ENCODE data around the gene HHAT.

The HHAT gene

GRCh38 chr1:210362526-210362925 is 33.8 kb downstream of the HHAT start:
- TF ChIP-seq CTCF (IDR thresholded peaks at IDR 0.05; ENCODE audit: insufficient read depth, low read depth, low read length, missing control alignments), result no peak
- no peak for DNase-seq (ENCODE audit: low read depth)
- H3K4me3 ChIP-seq (ENCODE audit: low read depth, low read length), result no peak overlapping the region

GRCh38 chr1:210363119-210363518 is 34.4 kb downstream of the HHAT start:
- H3K4me3 ChIP-seq (ENCODE audit: low read depth, low read length), result no peak overlapping the region
- TF ChIP-seq CTCF (IDR thresholded peaks at IDR 0.05; ENCODE audit: insufficient read depth, low read depth, low read length, missing control alignments), result no peak
- DNase-seq (ENCODE audit: low read depth), result no peak

- DNase-seq (ENCODE audit: low read depth), result no peak
- no peak for TF ChIP-seq CTCF (IDR thresholded peaks at IDR 0.05; ENCODE audit: insufficient read depth, low read depth, low read length, missing control alignments)
- no peak overlapping the region for H3K4me3 ChIP-seq (ENCODE audit: low read depth, low read length)
Observed at GRCh38 chr1:210364479-210364878, 35.8 kb downstream of the HHAT start.

GRCh38 chr1:210366767-210367166 is 38.1 kb downstream of the HHAT start:
- no peak overlapping the region for H3K4me3 ChIP-seq (ENCODE audit: low read depth, low read length)
- no peak for TF ChIP-seq CTCF (IDR thresholded peaks at IDR 0.05; ENCODE audit: insufficient read depth, low read depth, low read length, missing control alignments)
- no peak for DNase-seq (ENCODE audit: low read depth)

- DNase-seq (ENCODE audit: low read depth), result no peak
- no peak overlapping the region for H3K4me3 ChIP-seq (ENCODE audit: low read depth, low read length)
- TF ChIP-seq CTCF (IDR thresholded peaks at IDR 0.05; ENCODE audit: insufficient read depth, low read depth, low read length, missing control alignments), result no peak
Observed at GRCh38 chr1:210367566-210367965, 38.9 kb downstream of the HHAT start.

- TF ChIP-seq CTCF (IDR thresholded peaks at IDR 0.05; ENCODE audit: insufficient read depth, low read depth, low read length, missing control alignments), result no peak
- H3K4me3 ChIP-seq (ENCODE audit: low read depth, low read length), result no peak overlapping the region
- no peak for DNase-seq (ENCODE audit: low read depth)
Observed at GRCh38 chr1:210369425-210369824, 40.7 kb downstream of the HHAT start.

GRCh38 chr1:210371916-210372315 is 43.2 kb downstream of the HHAT start:
- no peak for TF ChIP-seq CTCF (IDR thresholded peaks at IDR 0.05; ENCODE audit: insufficient read depth, low read depth, low read length, missing control alignments)
- H3K4me3 ChIP-seq (ENCODE audit: low read depth, low read length), result no peak overlapping the region
- DNase-seq (ENCODE audit: low read depth), result no peak

Data from GM12865 (cell line).